GM12891 (cell line): Measurements from ENCODE around the gene DNMT1.

Experiments used
- POLR2A ChIP-seq: IDR thresholded peaks from 2 replicates; pipeline ENCODE4 v1.6.1; 2011; ENCODE audit warnings: low read depth, low read length, control low read depth
- POLR2AphosphoS5 ChIP-seq: IDR thresholded peaks from 2 replicates; pipeline ENCODE4 v1.6.1; 2011; ENCODE audit warnings: low read depth, low read length, control low read depth

- TF ChIP-seq POLR2AphosphoS5, result no peak
- TF ChIP-seq POLR2A, result no peak
Measured at GRCh38 chr19:10167459-10167858, 27.3 kb downstream of the DNMT1 start.
